Fibroblast of villous mesenchyme (primary cell): ENCODE results near the gene TAOK2. TPM values are rescaled to one million over a fixed set of nuclear protein-coding genes. Genes with fewer than 3 reads are reported as not detected.

Experiments
- DNase-seq: peaks from one replicate; pipeline ENCODE4 v3.0.0-alpha.2; 2010; ENCODE audit warnings: low read depth
- H3K4me3 ChIP-seq: 2 replicates; pipeline ENCODE4 v1.5.1; 2011; ENCODE audit warnings: low read depth, mild to moderate bottlenecking, low read length
- CTCF ChIP-seq: IDR thresholded peaks from 2 replicates; pipeline ENCODE4 v1.5.1; 2012; ENCODE audit warnings: low read depth, mild to moderate bottlenecking, low read length; ENCODE audit not compliant: insufficient read depth
- total RNA-seq: library from RNA; depleted of rRNA; stranded (reverse); fragments of >200 nt; gene quantifications from 2 replicates; pipeline ENCODE4 v1.2.3, GENCODE V29; 2012

TAOK2 gene
- total RNA-seq, 1 donor, result 63.9 TPM

- no peak for DNase-seq
- no peak overlapping the region for H3K4me3 ChIP-seq
- TF ChIP-seq CTCF, result no peak
Measured at GRCh38 chr16:30000735-30001631, 27.3 kb downstream of the TAOK2 start.

- DNase-seq, result no peak
- TF ChIP-seq CTCF, result no peak
- H3K4me3 ChIP-seq, result no peak overlapping the region
Measured at GRCh38 chr16:30002614-30003346, 29.1 kb downstream of the TAOK2 start.

- TF ChIP-seq CTCF, result no peak
- no peak for DNase-seq
- no peak overlapping the region for H3K4me3 ChIP-seq
Measured at GRCh38 chr16:30003670-30004423, 30.2 kb downstream of the TAOK2 start.

GRCh38 chr16:30004424-30004776, 30.7 kb downstream of the TAOK2 start:
- no peak for DNase-seq
- TF ChIP-seq CTCF, result no peak
- no peak overlapping the region for H3K4me3 ChIP-seq

DNA sequence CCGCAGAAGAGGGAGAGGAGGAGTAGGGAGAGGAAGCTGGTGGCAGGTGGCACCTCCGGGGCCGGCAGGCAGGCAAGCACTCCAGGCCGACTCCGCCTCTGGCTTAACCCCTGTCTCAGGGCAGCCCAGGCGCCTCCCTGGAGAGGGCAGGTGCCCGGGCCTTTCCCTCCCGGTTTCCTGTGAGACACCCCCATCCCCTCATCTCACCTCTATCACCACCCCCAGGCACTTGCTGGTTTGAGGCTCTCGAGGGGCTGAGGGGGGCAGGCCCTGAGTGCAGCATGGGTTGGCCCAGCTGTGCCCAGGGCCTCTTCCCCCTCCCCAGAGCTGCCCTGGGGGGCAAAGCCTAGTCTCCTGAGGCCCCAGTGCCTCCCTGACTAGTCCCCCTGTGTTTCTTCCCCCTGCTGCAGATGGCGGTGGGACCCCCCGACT, 31.2 kb downstream of the TAOK2 start:
- H3K4me3 ChIP-seq, result no peak overlapping the region
- DNase-seq, result no peak

More for the DNA sequence above, 31.2 kb downstream of the TAOK2 start:
- TF ChIP-seq CTCF, result no peak
